Heart right ventricle (tissue), 16 donors: ENCODE results near the gene BRD9. TPM values are rescaled to one million over a fixed set of nuclear protein-coding genes. Genes with fewer than 3 reads are reported as not detected.
A peak's percentile ranks its signal among the peaks of the same experiment; 100 is the strongest.
"Not testable (repeated sequence)": the region's sequence is repeated elsewhere in the genome, so short reads cannot be mapped to it uniquely, and the experiment has no call there.

Source experiments
- ATAC-seq, 8 donors: fragments of 200-7000 bp; cut with Tn5 transposase; one replicate each; pipeline ENCODE4 v1.9.1; 2020; ENCODE audit warnings: mild to moderate bottlenecking in 8 of 8, moderate library complexity in 8 of 8, moderate number of reproducible peaks in 1 of 8
- DNase-seq, 2 donors: peaks; one replicate each; pipeline ENCODE4 v3.0.0-alpha.2; 2020
- H3K27ac ChIP-seq, 10 donors: fragments of 200-600 bp; sonication (generic) in 2 of 10; one replicate each; pipeline versions ENCODE4 v1.5.0 to v1.8.0; 2020 to 2022; ENCODE audit warnings: mild to moderate bottlenecking in 3 of 10
- H3K27me3 ChIP-seq, 7 donors: fragments of 200-600 bp; one replicate each; pipeline ENCODE4 v1.8.0; 2021 to 2022; ENCODE audit warnings: mild to moderate bottlenecking in 2 of 7
- H3K36me3 ChIP-seq, 9 donors: fragments of 200-600 bp; sonication (generic) in 1 of 9; one replicate each; pipeline versions ENCODE4 v1.5.0 to v1.8.0; 2020 to 2022; ENCODE audit warnings: mild to moderate bottlenecking in 2 of 9
- H3K4me1 ChIP-seq, 9 donors: fragments of 200-600 bp; sonication (generic) in 1 of 9; one replicate each; pipeline versions ENCODE4 v1.5.0 to v1.8.0; 2020 to 2022; ENCODE audit warnings: mild to moderate bottlenecking in 4 of 9
- H3K4me3 ChIP-seq, 10 donors: fragments of 200-600 bp; sonication (generic) in 2 of 10; one replicate each; pipeline versions ENCODE4 v1.5.0 to v1.8.0; 2020 to 2022; ENCODE audit warnings: mild to moderate bottlenecking in 7 of 10, moderate library complexity in 2 of 10
- H3K9me3 ChIP-seq, 11 donors: fragments of 200-600 bp in 10 of 11; sonication (generic) in 2 of 11; one replicate each; pipeline versions ENCODE4 v1.5.0 to v1.8.0; 2013 to 2022; ENCODE audit warnings: mild to moderate bottlenecking in 2 of 11, control low read depth in 1 of 11, moderate library complexity in 1 of 11
- WGBS, 2 donors: extraction: QIAGEN DNeasy Blood & Tissue Kit; methylation state at CpG; one replicate each; pipeline ENCODE4 v1.1.7; 2013; ENCODE audit warnings: inconsistent platforms in 1 of 2; 5-methylcytosine and 5-hydroxymethylcytosine counted together
- intact Hi-C, 10 donors: fragments of 100-400 bp; cut with DNase I; formaldehyde crosslinking; loops; one replicate each; pipeline versions ENCODE4 v1.11.1 to v1.14.2; 2022
- polyA plus RNA-seq, 2 donors: library from polyadenylated mRNA; stranded (reverse); fragments of 200-250 nt; gene quantifications; one replicate each; pipeline ENCODE4 v1.2.3, GENCODE V29; 2013
- total RNA-seq, 10 donors: library from RNA; stranded (reverse); fragmentation: NEBNext Ultra II Directional in 3 of 10; extraction: Animal tissue kit (Norgen Biotek cat#: 25700) in 3 of 10; gene quantifications; one replicate each; pipeline versions ENCODE4 v1.2.1 to v1.2.4, GENCODE V29; 2021 to 2023
- TF ChIP-seq, protein P1 (sequence below), 9 donors: fragments of 200-600 bp; sonication (generic) in 2 of 9; IDR thresholded peaks; one replicate each; pipeline versions ENCODE4 v1.5.0 to v1.8.0; 2021 to 2022; ENCODE audit warnings: antibody characterized with exemption in 9 of 9, mild to moderate bottlenecking in 5 of 9, moderate library complexity in 1 of 9
- donor health status: Arrhythmogenic right ventricular cardiomyopathy.
- donor health status: ischemic (EF 13 %, LVEDD 7.1; RV severe dilation, severe dysfunction).
- donor health status: healthy with polysubstance abuse.
- donor health status: DM: no; HTN: yes; CAD: no.
- donor health status: DM: no; HTN: no; CAD: no.
- donor health status: ischemic (EF 25% LVEDD 6.9; RV normal size, moderate dysfunction).
- donor health status: ischemic (EF 25% LVEDD 5.7; RV mildly dilated, moderate dysfunction).
- donor health status: healthy.
- donor health status: DM: yes; HTN: yes; CAD: no.
- donor health status: Ischemic cardiomyopathy.
- donor health status: ischemic (EF 35%, LVEDD 5.7; RV mildly dilated, moderate dysfunction).
- donor health status: nonischemic (EF 11% LVEDD 7.7; RV severe dilation, severe dysfunction).
- donor health status: DM: yes; HTN: yes; CAD: no.
- donor health status: PGD.
- donor health status: ischemic (EF 29% LVEDD 5.4; RV normal size, mild dysfunction).
- donor health status: nonischemic (EF 23%, LVEDD 6.1; RV moderate dilation, normal function).

BRD9 gene
- total and polyA plus RNA-seq, 12 donors, result 16.7 to 42.6 (median 26.0) TPM

DNA sequence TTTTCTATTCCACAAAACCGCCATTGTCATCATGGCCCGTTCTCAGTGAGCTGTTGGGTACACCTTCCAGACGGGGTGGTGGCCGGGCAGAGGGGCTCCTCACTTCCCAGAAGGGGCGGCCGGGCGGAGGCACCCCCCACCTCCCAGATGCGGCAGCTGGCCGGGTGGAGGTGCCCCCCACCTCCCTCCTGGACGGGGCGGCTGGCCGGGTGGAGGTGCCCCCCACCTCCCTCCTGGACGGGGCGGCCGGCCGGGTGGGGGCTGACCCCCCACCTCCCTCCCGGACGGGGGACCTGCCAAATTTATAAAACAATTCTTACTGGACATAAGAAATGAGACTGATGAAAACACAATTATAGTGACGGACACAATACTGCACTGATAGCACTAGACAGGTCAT lies 64.4 kb downstream of the BRD9 start:
- WGBS, 2 donors, result 95 to 98% methylated on average over 16 to 17 of the region's 19 CpGs
- not testable (repeated sequence) for DNase-seq, H3K4me1 ChIP-seq, H3K27me3 ChIP-seq, H3K4me3 ChIP-seq, H3K27ac ChIP-seq, ATAC-seq, H3K9me3 ChIP-seq
- H3K36me3 ChIP-seq, result peaks cover 0 to 11% (median 0%) of the 10 kb centered on the region in 9 donors
- intact Hi-C loops, result loop anchor here in 1 of 10 donors (10.0 kb wide), 1 partner anchor 93 kb away; no protein-coding TSS in a partner anchor

DNA sequence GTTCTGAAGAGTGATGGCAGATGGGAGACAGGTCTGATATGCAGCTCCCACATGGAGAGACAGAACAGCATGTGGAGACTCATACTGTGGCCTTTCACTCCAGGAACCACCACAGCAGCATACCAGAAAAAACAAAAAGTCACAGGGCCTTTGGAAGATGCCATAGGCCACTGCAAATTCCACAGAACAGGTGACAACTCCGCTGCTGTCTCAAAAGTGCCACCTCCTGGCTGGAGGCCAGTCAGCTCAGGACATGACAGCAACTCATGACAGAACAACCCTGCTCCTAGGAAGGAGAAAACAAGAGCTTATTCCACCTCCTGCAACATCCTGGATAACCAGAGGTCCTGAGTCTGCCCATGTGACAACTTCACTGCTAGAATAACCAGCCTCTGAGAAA lies 67.1 kb downstream of the BRD9 start:
- H3K36me3 ChIP-seq, result peaks cover 0 to 15% (median 0%) of the 10 kb centered on the region in 9 donors
- H3K4me3 ChIP-seq, H3K27me3 ChIP-seq, H3K4me1 ChIP-seq, H3K9me3 ChIP-seq, DNase-seq, H3K27ac ChIP-seq: not testable (repeated sequence)
- peak in 2 of 8 donors; percentile 26 to 42 for ATAC-seq
- WGBS, 2 donors, result 0 to 38% methylated on average over 1 of the region's 1 CpG
- intact Hi-C loops, result loop anchor here in 1 of 10 donors (10.0 kb wide), 1 partner anchor 91 kb away; no protein-coding TSS in a partner anchor

DNA sequence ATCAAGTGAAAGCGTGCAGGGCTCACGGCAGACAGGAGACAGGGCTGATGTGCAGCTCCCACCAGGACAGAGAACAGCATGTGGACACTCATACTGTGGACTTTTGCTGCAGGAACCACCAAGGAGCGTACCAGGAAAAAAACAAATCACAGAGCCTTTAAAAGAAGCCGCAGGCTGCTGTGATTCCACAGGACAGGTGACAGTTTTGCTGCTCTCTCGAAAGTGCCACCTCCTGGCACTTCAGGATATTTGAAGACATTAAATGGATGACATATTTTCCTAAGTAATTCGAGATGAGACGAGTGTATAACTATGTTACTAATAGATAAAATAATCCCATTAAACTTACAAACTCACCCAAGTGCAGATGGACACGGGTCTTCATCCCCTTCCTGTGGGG lies 71.1 kb downstream of the BRD9 start:
- intact Hi-C loops, result loop anchor here in 1 of 10 donors (10.0 kb wide), 1 partner anchor 87 kb away; no protein-coding TSS in a partner anchor
- Histone ChIP-seq H3K27ac (no peak overlapping the region), H3K27me3 (no peaks in the 10 kb centered on the region), H3K4me1 (no peaks in the 10 kb centered on the region), H3K36me3 (peaks cover 0 to 26% (median 0%) of the 10 kb centered on the region in 9 donors), H3K9me3 (no peaks in the 10 kb centered on the region), H3K4me3 (no peak overlapping the region)
- WGBS, 2 donors, result 88% methylated on average over 8 of the region's 8 CpGs; no CpG with 5 or more reads in 1 of the 2 donors
- TF ChIP-seq, protein P1, sequence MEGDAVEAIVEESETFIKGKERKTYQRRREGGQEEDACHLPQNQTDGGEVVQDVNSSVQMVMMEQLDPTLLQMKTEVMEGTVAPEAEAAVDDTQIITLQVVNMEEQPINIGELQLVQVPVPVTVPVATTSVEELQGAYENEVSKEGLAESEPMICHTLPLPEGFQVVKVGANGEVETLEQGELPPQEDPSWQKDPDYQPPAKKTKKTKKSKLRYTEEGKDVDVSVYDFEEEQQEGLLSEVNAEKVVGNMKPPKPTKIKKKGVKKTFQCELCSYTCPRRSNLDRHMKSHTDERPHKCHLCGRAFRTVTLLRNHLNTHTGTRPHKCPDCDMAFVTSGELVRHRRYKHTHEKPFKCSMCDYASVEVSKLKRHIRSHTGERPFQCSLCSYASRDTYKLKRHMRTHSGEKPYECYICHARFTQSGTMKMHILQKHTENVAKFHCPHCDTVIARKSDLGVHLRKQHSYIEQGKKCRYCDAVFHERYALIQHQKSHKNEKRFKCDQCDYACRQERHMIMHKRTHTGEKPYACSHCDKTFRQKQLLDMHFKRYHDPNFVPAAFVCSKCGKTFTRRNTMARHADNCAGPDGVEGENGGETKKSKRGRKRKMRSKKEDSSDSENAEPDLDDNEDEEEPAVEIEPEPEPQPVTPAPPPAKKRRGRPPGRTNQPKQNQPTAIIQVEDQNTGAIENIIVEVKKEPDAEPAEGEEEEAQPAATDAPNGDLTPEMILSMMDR (IDR thresholded peaks at IDR 0.05), result no peak
- ATAC-seq (no peak), DNase-seq (no peak)

DNA sequence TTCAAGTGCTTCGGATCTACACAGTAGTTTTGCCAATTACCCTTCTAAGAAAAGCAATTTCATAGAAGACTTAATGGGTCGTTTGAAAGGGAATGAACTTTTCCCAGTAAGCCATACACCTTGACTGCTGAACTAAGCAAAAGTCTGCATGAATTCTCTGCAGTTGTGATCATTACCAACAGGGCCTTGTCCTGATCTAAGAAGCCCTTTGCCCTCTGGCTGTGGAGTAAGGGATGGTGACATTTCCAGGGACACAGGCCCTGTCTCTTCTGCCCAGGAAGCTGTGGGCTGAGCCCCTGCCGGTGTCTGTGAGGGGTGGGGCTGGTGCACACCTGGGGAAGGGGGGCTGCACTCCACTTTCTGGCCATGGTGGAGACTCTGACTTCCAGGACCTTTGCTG lies 72.4 kb downstream of the BRD9 start:
- no peaks in the 10 kb centered on the region for H3K4me1 ChIP-seq
- 84% methylated on average over 3 of the region's 3 CpGs; no CpG with 5 or more reads in 1 of the 2 donors for WGBS, 2 donors
- no peak for DNase-seq
- H3K27ac ChIP-seq, result no peak overlapping the region
- H3K36me3 ChIP-seq, result peaks cover 0 to 34% (median 0%) of the 10 kb centered on the region in 9 donors
- intact Hi-C loops, result loop anchor here in 1 of 10 donors (10.0 kb wide), 1 partner anchor 85 kb away; no protein-coding TSS in a partner anchor
- no peaks in the 10 kb centered on the region for H3K27me3 ChIP-seq
- peaks cover 0 to 12% (median 0%) of the 10 kb centered on the region in 11 donors for H3K9me3 ChIP-seq
- no peak for ATAC-seq
- TF ChIP-seq, protein P1 (IDR thresholded peaks at IDR 0.05), result no peak
- H3K4me3 ChIP-seq, result no peak overlapping the region

DNA sequence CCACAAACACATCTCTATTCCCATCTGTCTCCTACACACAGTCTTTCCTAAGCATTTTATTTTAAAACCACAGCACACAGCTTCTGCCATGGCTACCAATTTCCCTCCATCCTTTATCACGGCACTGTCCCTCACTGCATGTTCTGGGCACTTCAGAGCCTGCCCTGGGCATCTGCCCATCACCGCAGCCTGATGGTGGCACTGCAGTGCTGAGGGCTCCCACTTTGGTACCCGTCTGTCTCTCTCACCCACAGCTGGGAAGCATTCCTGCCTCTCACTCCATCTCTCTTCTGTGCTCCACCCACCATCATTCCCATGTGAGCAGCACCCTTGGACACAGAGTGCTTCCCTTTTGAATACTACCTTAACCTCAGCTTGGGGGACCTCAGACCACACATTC lies 73.5 kb downstream of the BRD9 start:
- no peaks in the 10 kb centered on the region for H3K4me1 ChIP-seq
- H3K27ac ChIP-seq, result no peak overlapping the region
- TF ChIP-seq, protein P1 (IDR thresholded peaks at IDR 0.05), result peak in 1 of 9 donors; percentile 33
- ATAC-seq (peak in 3 of 8 donors; percentile 5 to 74 (median 66)), DNase-seq (no peak)
- 69% methylated on average over 3 of the region's 3 CpGs; no CpG with 5 or more reads in 1 of the 2 donors for WGBS, 2 donors
- intact Hi-C loops, result no loop called here
- H3K4me3 ChIP-seq, result no peak overlapping the region
- H3K27me3 ChIP-seq, result no peaks in the 10 kb centered on the region
- peaks cover 0 to 32% (median 0%) of the 10 kb centered on the region in 9 donors for H3K36me3 ChIP-seq
- H3K9me3 ChIP-seq, result peaks cover 0 to 15% (median 0%) of the 10 kb centered on the region in 11 donors
